Type B pancreatic cell (in vitro differentiated cells): ENCODE data around the gene ZNF292. TPM values are rescaled to one million over a fixed set of nuclear protein-coding genes. Genes with fewer than 3 reads are reported as not detected.

Experiments used
- DNase-seq: peaks from one replicate; pipeline ENCODE4 v3.0.0; 2021; ENCODE audit warnings: mixed read lengths; ENCODE audit not compliant: unreplicated experiment; ENCODE audit errors: extremely low spot score
- H3K27ac Mint-ChIP-seq: 2 replicates; pipeline ENCODE4 v1.8.0; 2021; ENCODE audit warnings: mild to moderate bottlenecking, mixed read lengths
- H3K27me3 Mint-ChIP-seq: 2 replicates; pipeline ENCODE4 v1.8.0; 2021; ENCODE audit warnings: mixed read lengths
- H3K36me3 Mint-ChIP-seq: 2 replicates; pipeline ENCODE4 v1.8.0; 2021; ENCODE audit warnings: mixed read lengths
- H3K4me1 Mint-ChIP-seq: one replicate; pipeline ENCODE4 v1.8.0; 2021; ENCODE audit warnings: mixed read lengths; ENCODE audit not compliant: unreplicated experiment
- H3K4me3 Mint-ChIP-seq: 2 replicates; pipeline ENCODE4 v1.8.0; 2021; ENCODE audit warnings: mild to moderate bottlenecking, mixed read lengths
- H3K9me3 Mint-ChIP-seq: 2 replicates; pipeline ENCODE4 v1.8.0; 2021; ENCODE audit warnings: mixed read lengths
- CTCF ChIP-seq: fragments of 200-600 bp; sonication (generic); conservative IDR thresholded peaks from 2 replicates; pipeline ENCODE4 v1.5.0; 2021; ENCODE audit warnings: antibody characterized with exemption, mild to moderate bottlenecking
- total RNA-seq: library from RNA; stranded (reverse); gene quantifications from 2 replicates; pipeline ENCODE4 v1.2.1, GENCODE V29; 2021; ENCODE audit warnings: low replicate concordance

ZNF292 gene
- total RNA-seq, 1 donor from 2014 or later, result 61.1 TPM

- peaks cover 7% of the 10 kb centered on the region for H3K27me3 Mint-ChIP-seq
- no peak overlapping the region for H3K4me3 Mint-ChIP-seq
- H3K4me1 Mint-ChIP-seq, result no peaks in the 10 kb centered on the region
- TF ChIP-seq CTCF, result no peak
- H3K9me3 Mint-ChIP-seq, result peaks cover 11% of the 10 kb centered on the region
- H3K27ac Mint-ChIP-seq, result no peak overlapping the region
- H3K36me3 Mint-ChIP-seq, result no peaks in the 10 kb centered on the region
- DNase-seq, result no peak
These were observed 37.3 kb upstream of the ZNF292 start for GRCh38 chr6:87118054-87118453.

DNA sequence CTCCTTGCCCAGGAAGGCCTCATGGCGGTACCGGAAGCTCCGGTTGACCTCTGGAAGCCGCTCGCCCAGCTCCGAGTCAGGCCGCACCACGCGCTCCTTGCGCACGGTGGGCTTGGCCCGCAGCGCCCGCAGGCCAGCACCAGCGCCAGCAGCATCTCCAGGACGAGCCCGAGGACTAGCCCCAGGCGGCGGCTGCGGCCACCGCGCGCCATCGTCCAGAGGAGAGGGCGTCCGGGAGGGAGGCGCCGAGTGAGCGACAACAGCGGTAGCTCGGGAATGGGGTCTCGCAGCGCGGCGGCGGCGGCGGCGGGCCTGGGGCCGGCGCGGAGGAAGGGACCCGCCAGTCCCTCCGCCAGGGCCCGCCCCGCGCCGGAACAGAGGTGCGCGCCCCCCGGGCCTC is 32.9 kb upstream of the ZNF292 start:
- H3K4me3 Mint-ChIP-seq, result no peak overlapping the region
- no peak for DNase-seq
- no peaks in the 10 kb centered on the region for H3K4me1 Mint-ChIP-seq
- H3K36me3 Mint-ChIP-seq, result no peaks in the 10 kb centered on the region
- no peak for TF ChIP-seq CTCF
- peaks cover 7% of the 10 kb centered on the region for H3K27me3 Mint-ChIP-seq
- H3K27ac Mint-ChIP-seq, result no peak overlapping the region
- peaks cover 11% of the 10 kb centered on the region for H3K9me3 Mint-ChIP-seq

GRCh38 chr6:87124074-87124473 is 31.3 kb upstream of the ZNF292 start:
- Mint-ChIP-seq H3K27ac (no peak overlapping the region), H3K27me3 (peaks cover 7% of the 10 kb centered on the region), H3K4me1 (no peaks in the 10 kb centered on the region), H3K36me3 (no peaks in the 10 kb centered on the region), H3K9me3 (peaks cover 11% of the 10 kb centered on the region), H3K4me3 (no peak overlapping the region)
- no peak for DNase-seq
- TF ChIP-seq CTCF, result no peak

DNA sequence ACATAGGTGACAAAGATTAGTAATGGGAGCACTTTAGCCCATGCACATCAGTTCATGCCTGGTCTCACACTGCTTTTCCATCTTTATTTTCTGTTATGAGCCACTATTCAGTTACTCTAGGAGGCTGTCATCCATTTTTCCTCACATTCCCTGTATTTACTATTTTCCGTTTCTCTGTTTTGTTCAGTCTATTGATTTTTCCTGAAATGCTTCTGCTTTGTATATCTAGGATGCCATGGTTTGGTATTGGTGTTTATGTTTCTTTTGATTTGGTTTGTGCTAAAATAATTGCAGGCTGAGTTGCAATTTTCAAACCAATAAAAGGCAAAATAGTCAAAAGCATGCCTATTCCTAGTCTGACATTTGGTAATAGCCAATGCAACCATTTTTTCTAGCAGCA is 28.9 kb upstream of the ZNF292 start:
- no peaks in the 10 kb centered on the region for H3K36me3 Mint-ChIP-seq
- TF ChIP-seq CTCF, result no peak
- H3K4me1 Mint-ChIP-seq, result no peaks in the 10 kb centered on the region
- H3K27me3 Mint-ChIP-seq, result peaks cover 7% of the 10 kb centered on the region
- no peak for DNase-seq
- no peak overlapping the region for H3K27ac Mint-ChIP-seq
- H3K4me3 Mint-ChIP-seq, result no peak overlapping the region
- peaks cover 7% of the 10 kb centered on the region for H3K9me3 Mint-ChIP-seq

DNA sequence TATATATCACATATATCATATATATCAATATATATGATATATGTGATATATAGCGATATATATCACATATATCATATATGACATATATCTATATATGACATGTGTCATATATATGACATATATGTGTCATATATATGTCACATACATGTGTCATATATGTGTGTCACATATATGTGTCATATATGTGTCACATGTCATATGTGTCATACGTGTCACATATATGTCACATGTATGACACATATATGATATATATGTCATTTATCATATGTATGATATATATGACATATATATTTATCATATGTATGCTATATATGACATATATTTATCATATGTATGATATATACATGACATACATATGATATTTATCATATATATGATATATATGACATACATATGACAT is 27.6 kb upstream of the ZNF292 start:
- Mint-ChIP-seq H3K27me3 (peaks cover 3% of the 10 kb centered on the region), H3K4me1 (no peaks in the 10 kb centered on the region), H3K9me3 (no peaks in the 10 kb centered on the region), H3K27ac (no peak overlapping the region), H3K36me3 (no peaks in the 10 kb centered on the region), H3K4me3 (no peak overlapping the region)
- no peak for TF ChIP-seq CTCF
- no peak for DNase-seq

GRCh38 chr6:87136963-87137362 is 18.4 kb upstream of the ZNF292 start:
- Mint-ChIP-seq H3K27me3 (peaks cover 28% of the 10 kb centered on the region), H3K4me3 (no peak overlapping the region), H3K36me3 (no peaks in the 10 kb centered on the region), H3K4me1 (no peaks in the 10 kb centered on the region), H3K27ac (no peak overlapping the region), H3K9me3 (peaks cover 6% of the 10 kb centered on the region)
- DNase-seq, result no peak
- TF ChIP-seq CTCF, result no peak
